Stimulated activated CD4-positive, alpha-beta T cell treated with anti-CD3 and anti-CD28 coated beads, Interleukin-4, amount 100 ng/mL, for 48 hours (primary cell): ENCODE data around the gene KRT2.

Experiments used
- DNase-seq, 2 donors: peaks; one replicate each; pipeline ENCODE4 v3.0.0-alpha.2; 2020; ENCODE audit warnings: low read depth in 2 of 2

KRT2 gene

GRCh38 chr12:52643233-52644077 lies 8.6 kb downstream of the KRT2 start:
- DNase-seq, result no peak

- DNase-seq, result no peak
Measured at GRCh38 chr12:52641468-52641867, 10.5 kb downstream of the KRT2 start.

GRCh38 chr12:52637299-52637698 lies 14.7 kb downstream of the KRT2 start:
- DNase-seq, result no peak

GRCh38 chr12:52636592-52637258 lies 15.3 kb downstream of the KRT2 start:
- DNase-seq, result no peak

GRCh38 chr12:52636189-52636588 lies 15.8 kb downstream of the KRT2 start:
- DNase-seq, result no peak

GRCh38 chr12:52634266-52635056 lies 17.6 kb downstream of the KRT2 start:
- no peak for DNase-seq

GRCh38 chr12:52633383-52633782 lies 18.6 kb downstream of the KRT2 start:
- DNase-seq, result no peak

- DNase-seq, result no peak
Measured at GRCh38 chr12:52632656-52633055, 19.4 kb downstream of the KRT2 start.

- DNase-seq, result no peak
Measured at GRCh38 chr12:52631676-52632459, 20.1 kb downstream of the KRT2 start.

GRCh38 chr12:52631264-52631663 lies 20.7 kb downstream of the KRT2 start:
- no peak for DNase-seq

- DNase-seq, result no peak
Measured at GRCh38 chr12:52630599-52631200, 21.3 kb downstream of the KRT2 start.

- no peak for DNase-seq
Measured at GRCh38 chr12:52630008-52630500, 22.0 kb downstream of the KRT2 start.

- no peak for DNase-seq
Measured at GRCh38 chr12:52629281-52630007, 22.6 kb downstream of the KRT2 start.

GRCh38 chr12:52628841-52629240 lies 23.2 kb downstream of the KRT2 start:
- DNase-seq, result no peak

- DNase-seq, result no peak
Measured at GRCh38 chr12:52628111-52628507, 23.9 kb downstream of the KRT2 start.

GRCh38 chr12:52627395-52628110 lies 24.5 kb downstream of the KRT2 start:
- no peak for DNase-seq

- DNase-seq, result no peak
Measured at GRCh38 chr12:52622349-52622748, 29.7 kb downstream of the KRT2 start.

GRCh38 chr12:52618866-52619265 lies 33.1 kb downstream of the KRT2 start:
- no peak for DNase-seq

GRCh38 chr12:52618216-52618615 lies 33.8 kb downstream of the KRT2 start, which contains the start of gene KRT73:
TSS of gene KRT73 (minus strand) at chr12:52618559. CDS start at chr12:52618524, 35 bp downstream.
- no peak for DNase-seq

- no peak for DNase-seq
Measured at GRCh38 chr12:52617403-52617785, 34.6 kb downstream of the KRT2 start.
